H1 (cell line): ENCODE data around the gene MRPS5. TPM values are rescaled to one million over a fixed set of nuclear protein-coding genes. Genes with fewer than 3 reads are reported as not detected.

Experiments
- CTCF ChIA-PET: fragments of 300-600 bp; sonication (Branson Sonifier 250); formaldehyde crosslinking; loops from one replicate; lab custom pipeline; 2021; ENCODE audit not compliant: partially characterized antibody; lab: Charles Lee
- POLR2A ChIA-PET: fragments of 300-600 bp; sonication (Branson Sonifier 250); formaldehyde crosslinking; loops from one replicate; lab custom pipeline; 2021; ENCODE audit warnings: inconsistent platforms; ENCODE audit not compliant: partially characterized antibody; lab: Charles Lee
- DNase-seq, 2 experiments: peaks; one replicate each; pipeline versions ENCODE4 v3.0.0 to v3.0.0-alpha.2; 2010 to 2022; ENCODE audit warnings: low spot score in 2 of 2, low read depth in 1 of 2, mixed read lengths in 1 of 2
- FAIRE-seq: peaks from 2 replicates; lab custom pipeline; 2011; peaks lifted over from hg19 to GRCh38; lab: Jason Lieb, UNC
- H2AFZ ChIP-seq: 2 replicates; pipeline ENCODE4 v1.8.1; 2012; ENCODE audit warnings: low read length, inconsistent platforms
- H2AK5ac ChIP-seq: 2 replicates; pipeline ENCODE4 v1.6.1; 2013; ENCODE audit warnings: low read depth, low read length
- H2BK120ac ChIP-seq: replicated peaks from 2 replicates; pipeline ENCODE3; 2013; ENCODE audit warnings: low read depth, low read length, inconsistent platforms
- H2BK12ac ChIP-seq: 2 replicates; pipeline ENCODE4 v1.6.1; 2013; ENCODE audit warnings: low read depth, low read length
- H2BK15ac ChIP-seq: 2 replicates; pipeline ENCODE4 v1.6.1; 2013; ENCODE audit warnings: low read length
- H2BK20ac ChIP-seq: 2 replicates; pipeline ENCODE4 v1.6.1; 2013; ENCODE audit warnings: low read length
- H2BK5ac ChIP-seq: 2 replicates; pipeline ENCODE4 v1.6.1; 2013; ENCODE audit warnings: low read depth, low read length
- H3K14ac ChIP-seq: 2 replicates; pipeline ENCODE4 v1.6.1; 2013; ENCODE audit warnings: inconsistent platforms; ENCODE audit not compliant: insufficient read length
- H3K18ac ChIP-seq: 2 replicates; pipeline ENCODE4 v1.6.1; 2013; ENCODE audit warnings: low read length; ENCODE audit errors: extremely low read depth
- H3K23ac ChIP-seq: 2 replicates; pipeline ENCODE4 v1.6.1; 2013; ENCODE audit warnings: inconsistent platforms; ENCODE audit not compliant: insufficient read length
- H3K23me2 ChIP-seq: 2 replicates; pipeline ENCODE4 v1.6.1; 2013; ENCODE audit warnings: low read depth, low read length
- H3K27ac ChIP-seq: 2 replicates; pipeline ENCODE4 v1.6.1; 2011; ENCODE audit warnings: low read depth, low read length, inconsistent platforms
- H3K27me3 ChIP-seq, 4 experiments: replicated peaks in 1 of 4; 1 replicate in 1 of 4; 2 replicates in 3 of 4; pipeline versions ENCODE4 v1.6.1 to v1.8.1; 2011 to 2013; ENCODE audit warnings: low read length in 3 of 4, mild to moderate bottlenecking in 3 of 4, inconsistent platforms in 2 of 4, mixed read lengths in 2 of 4, moderate library complexity in 1 of 4; ENCODE audit not compliant: control insufficient read depth in 3 of 4, insufficient read depth in 3 of 4; ENCODE audit errors: extremely low read depth in 1 of 4
- H3K36me3 ChIP-seq, 4 experiments: 2 replicates each; pipeline versions ENCODE4 v1.6.1 to v1.8.1; 2011 to 2013; ENCODE audit warnings: mild to moderate bottlenecking in 4 of 4, low read length in 3 of 4, moderate library complexity in 2 of 4, control low read depth in 1 of 4, inconsistent platforms in 1 of 4; ENCODE audit not compliant: insufficient read depth in 4 of 4, control insufficient read depth in 2 of 4
- H3K4ac ChIP-seq: replicated peaks from 2 replicates; pipeline ENCODE3; 2013; ENCODE audit warnings: low read length, low read depth, mixed read lengths, inconsistent platforms; ENCODE audit not compliant: insufficient read length
- H3K4me1 ChIP-seq, 4 experiments: replicated peaks in 1 of 4; 1 replicate in 1 of 4; 2 replicates in 3 of 4; pipeline versions ENCODE4 v1.6.1 to v1.8.1; 2011 to 2013; ENCODE audit warnings: low read length in 3 of 4, inconsistent platforms in 2 of 4, mixed read lengths in 1 of 4; ENCODE audit not compliant: insufficient read depth in 4 of 4, control insufficient read depth in 3 of 4
- H3K4me2 ChIP-seq, 2 experiments: 2 replicates each; pipeline versions ENCODE4 v1.6.1 to v1.8.1; 2011 to 2013; ENCODE audit warnings: low read depth in 2 of 2, low read length in 2 of 2, control low read depth in 1 of 2, inconsistent platforms in 1 of 2, mild to moderate bottlenecking in 1 of 2; ENCODE audit not compliant: insufficient read depth in 1 of 2
- H3K4me3 ChIP-seq, 4 experiments: fragments of 200-600, 300-600 bp in 1 of 4; sonication (generic), shearing (Covaris generic), sonication (Bioruptor Twin) in 1 of 4; 2 replicates each; pipeline versions ENCODE4 v1.5.1 to v1.8.1; 2011 to 2016; ENCODE audit warnings: low read length in 4 of 4, low read depth in 3 of 4, control low read depth in 2 of 4, inconsistent platforms in 2 of 4, mild to moderate bottlenecking in 2 of 4, mixed read lengths in 1 of 4, moderate library complexity in 1 of 4; ENCODE audit not compliant: insufficient read depth in 2 of 4; ENCODE audit errors: extremely low read depth in 1 of 4
- H3K56ac ChIP-seq: replicated peaks from 2 replicates; pipeline ENCODE3; 2013; ENCODE audit warnings: low read depth, mild to moderate bottlenecking, mixed read lengths, low read length, inconsistent platforms; ENCODE audit not compliant: insufficient read length
- H3K79me1 ChIP-seq: 2 replicates; pipeline ENCODE4 v1.6.1; 2013; ENCODE audit warnings: low read depth, low read length, control low read depth
- H3K79me2 ChIP-seq, 2 experiments: 2 replicates each; pipeline versions ENCODE4 v1.6.1 to v1.8.1; 2012 to 2013; ENCODE audit warnings: low read length in 2 of 2, mild to moderate bottlenecking in 2 of 2, inconsistent platforms in 1 of 2; ENCODE audit not compliant: insufficient read depth in 2 of 2, control insufficient read depth in 1 of 2
- H3K9ac ChIP-seq, 4 experiments: replicated peaks in 1 of 4; 1 replicate in 1 of 4; 2 replicates in 3 of 4; pipeline versions ENCODE4 v1.6.1 to v1.8.1; 2011 to 2013; ENCODE audit warnings: low read depth in 3 of 4, low read length in 3 of 4, control low read depth in 2 of 4, mild to moderate bottlenecking in 2 of 4, moderate library complexity in 2 of 4, inconsistent platforms in 1 of 4; ENCODE audit errors: extremely low read depth in 1 of 4
- H3K9me3 ChIP-seq, 2 experiments: 2 replicates each; pipeline versions ENCODE4 v1.6.1 to v1.8.1; 2012 to 2013; ENCODE audit warnings: mild to moderate bottlenecking in 2 of 2, moderate library complexity in 2 of 2, control low read depth in 1 of 2, inconsistent platforms in 1 of 2, low read depth in 1 of 2, low read length in 1 of 2, mixed read lengths in 1 of 2; ENCODE audit not compliant: insufficient read depth in 2 of 2
- H4K20me1 ChIP-seq, 2 experiments: replicated peaks in 1 of 2; 2 replicates each; pipeline versions ENCODE3 to v1.8.1; 2011 to 2013; ENCODE audit warnings: inconsistent platforms in 2 of 2, low read length in 2 of 2, mild to moderate bottlenecking in 1 of 2; ENCODE audit not compliant: insufficient read depth in 2 of 2, control insufficient read depth in 1 of 2
- H4K5ac ChIP-seq: 2 replicates; pipeline ENCODE4 v1.6.1; 2013; ENCODE audit warnings: low read length, low read depth, mixed read lengths, inconsistent platforms; ENCODE audit not compliant: insufficient read length
- H4K8ac ChIP-seq: 2 replicates; pipeline ENCODE4 v1.8.0; 2013; ENCODE audit warnings: mild to moderate bottlenecking, moderate library complexity, low read length, inconsistent platforms; ENCODE audit not compliant: insufficient read depth; ENCODE audit errors: extremely low read depth
- H4K91ac ChIP-seq: replicated peaks from 2 replicates; pipeline ENCODE3; 2013; ENCODE audit warnings: low read length, mixed read lengths, inconsistent platforms; ENCODE audit not compliant: insufficient read length
- ASH2L ChIP-seq: fragments of 200-600, 300-600 bp; sonication (generic); IDR thresholded peaks from one replicate; pipeline ENCODE4 v1.7.1; 2017; ENCODE audit warnings: low read length
- CHD1 ChIP-seq: IDR thresholded peaks from 2 replicates; pipeline ENCODE4 v1.6.1; 2012; ENCODE audit warnings: low read depth, low read length, improper control_type of control experiment
- EP300 ChIP-seq, 2 experiments: IDR thresholded peaks; 1 replicate in 1 of 2; 2 replicates in 1 of 2; pipeline ENCODE4 v1.6.1; 2011 to 2012; ENCODE audit warnings: low read depth in 2 of 2, low read length in 2 of 2, mild to moderate bottlenecking in 2 of 2, borderline replicate concordance in 1 of 2, inconsistent platforms in 1 of 2, moderate library complexity in 1 of 2
- NRF1 ChIP-seq: IDR thresholded peaks from 2 replicates; pipeline ENCODE4 v1.6.1; 2011; ENCODE audit warnings: mild to moderate bottlenecking, low read depth, low read length, improper control_type of control experiment
- polyA plus RNA-seq, 7 experiments: library from polyadenylated mRNA; depleted of rRNA in 3 of 7; stranded (reverse) in 5 of 7; unstranded in 2 of 7; fragments of >200 nt in 5 of 7; fragments of 200-250 nt in 2 of 7; gene quantifications; 1 replicate in 5 of 7; 2 replicates in 1 of 7; 4 replicates in 1 of 7; pipeline versions ENCODE4 v1.2.1 to v1.2.3, GENCODE V29; 2011 to 2013; ENCODE audit warnings: missing spikeins in 2 of 7, mixed read lengths in 2 of 7
- total RNA-seq: library from RNA; stranded (reverse); fragmentation: NEBNext Ultra II Directional; extraction: Animal tissue kit (Norgen Biotek cat#: 25700); gene quantifications from 2 replicates; pipeline ENCODE4 v1.2.1, GENCODE V29; 2021

MRPS5 gene
- total and polyA plus RNA-seq, 2 of the 8 experiments (the other 6 are each of a cell fraction or from before 2014, with no cell fraction given) = 36.7 to 53.0 TPM

DNA sequence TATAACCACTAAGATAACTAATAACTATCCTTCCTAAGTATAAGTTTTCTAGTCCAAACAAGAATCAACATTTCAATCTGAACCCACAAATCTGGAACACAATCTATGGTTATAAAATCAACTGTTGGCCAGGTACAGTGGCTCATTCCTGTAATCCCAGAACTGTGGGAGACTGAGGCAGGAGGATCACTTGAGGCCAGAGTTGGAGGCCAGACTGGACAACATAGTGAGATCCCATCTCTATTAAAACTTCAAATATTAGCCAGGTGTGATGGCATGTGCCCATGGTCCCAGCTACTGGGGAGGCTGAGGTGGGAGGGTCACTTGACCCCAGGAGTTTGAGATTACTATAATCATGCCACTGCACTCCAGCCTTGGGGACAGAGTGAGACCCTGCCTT is 11.2 kb downstream of the MRPS5 start:
- Histone ChIP-seq H2BK12ac (no peak overlapping the region), H2AK5ac (no peak overlapping the region)
- TF ChIP-seq NRF1 (no peak), ASH2L (no peak), CHD1 (no peak), EP300 (IDR thresholded peaks at IDR 0.05; ENCODE audit: borderline replicate concordance in 1 of 2, low read depth in 2 of 2, low read length in 2 of 2) (no peak)

More for the DNA sequence above, 11.2 kb downstream of the MRPS5 start:
- H4K20me1 ChIP-seq = peaks cover 0 to 2% of the 10 kb centered on the region in 2 experiments
- no peak overlapping the region for H3K4me3 ChIP-seq
- H3K4me1 ChIP-seq = no peaks in the 10 kb centered on the region
- no peak for DNase-seq
- H2BK20ac ChIP-seq = no peak overlapping the region
- no peak for FAIRE-seq
- ChIA-PET POLR2A (no interaction called here), CTCF (interaction anchor here (1.2 kb wide), 1 partner anchor 11 kb away, joined by 3 read pairs; the partner anchor contains the start of gene MRPS5)
- H2BK15ac ChIP-seq = no peak overlapping the region
- no peak overlapping the region for H3K23ac ChIP-seq
- H3K79me1 ChIP-seq = no peaks in the 10 kb centered on the region
- H2BK120ac ChIP-seq = no peak overlapping the region
- H3K4me2 ChIP-seq = no peak overlapping the region
- no peak overlapping the region for H4K91ac ChIP-seq
- H3K56ac ChIP-seq = no peak overlapping the region
- no peak overlapping the region for H2AFZ ChIP-seq
- no peak overlapping the region for H2BK5ac ChIP-seq
- H3K27ac ChIP-seq = no peak overlapping the region
- no peaks in the 10 kb centered on the region for H3K23me2 ChIP-seq
- no peak overlapping the region for H4K5ac ChIP-seq
- no peak overlapping the region for H3K14ac ChIP-seq
- no peak overlapping the region for H3K9ac ChIP-seq
- H4K8ac ChIP-seq = no peak overlapping the region
- H3K36me3 ChIP-seq = peaks cover 3 to 63% (median 36%) of the 10 kb centered on the region in 4 experiments; a peak in 7 of 8 replicates
- H3K18ac ChIP-seq = no peak overlapping the region
- H3K27me3 ChIP-seq = no peaks in the 10 kb centered on the region
- H3K9me3 ChIP-seq = no peaks in the 10 kb centered on the region
- no peak overlapping the region for H3K4ac ChIP-seq
- H3K79me2 ChIP-seq = 0 out of 4 replicates have a peak, but pooled peaks cover 0 to 3% of the 10 kb centered on the region in 2 experiments
